NOMO-1 treated with dmso at 0.1 percent for 144 hours (cell line): ENCODE results near the gene CPS1.

ENCODE experiments used
- DNase-seq: peaks from one replicate; lab custom pipeline; 2025; ENCODE audit not compliant: unreplicated experiment; lab: John Stamatoyannopoulos, UW

Gene CPS1

DNA sequence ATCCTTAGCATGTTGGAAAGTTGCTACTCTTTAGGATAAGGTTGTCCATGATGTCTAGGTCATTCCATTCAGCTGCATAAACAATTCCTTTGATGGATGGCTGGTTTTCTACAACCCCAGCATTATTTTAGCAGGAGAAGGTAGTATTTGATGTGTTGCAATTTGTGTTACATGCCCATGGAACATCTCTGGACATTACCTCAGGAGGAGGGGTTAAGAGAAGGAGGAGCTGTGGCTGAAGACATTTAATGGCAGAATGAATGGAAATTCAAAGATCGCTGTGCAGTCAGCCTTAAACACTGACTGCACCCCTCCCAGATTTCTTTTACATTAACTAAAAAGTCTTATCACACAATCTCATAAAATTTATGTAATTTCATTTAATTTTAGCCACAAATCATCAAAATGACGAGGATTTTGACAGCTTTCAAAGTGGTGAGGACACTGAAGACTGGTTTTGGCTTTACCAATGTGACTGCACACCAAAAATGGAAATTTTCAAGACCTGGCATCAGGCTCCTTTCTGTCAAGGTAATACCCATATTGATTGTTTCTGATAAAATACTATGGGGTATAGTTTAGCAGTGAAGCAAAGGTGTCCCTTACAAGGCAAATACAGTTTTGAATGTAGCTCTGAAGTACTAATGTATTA lies at the start of gene CPS1:
CPS1 (plus strand) TSS at position 271 of the 652 bp plus-strand sequence; CDS start at position 406, 135 bp downstream.
- DNase-seq = no peak

- DNase-seq = no peak
Observed at GRCh38 chr2:210515911-210516310, 40.5 kb upstream of the CPS1 start.

DNA sequence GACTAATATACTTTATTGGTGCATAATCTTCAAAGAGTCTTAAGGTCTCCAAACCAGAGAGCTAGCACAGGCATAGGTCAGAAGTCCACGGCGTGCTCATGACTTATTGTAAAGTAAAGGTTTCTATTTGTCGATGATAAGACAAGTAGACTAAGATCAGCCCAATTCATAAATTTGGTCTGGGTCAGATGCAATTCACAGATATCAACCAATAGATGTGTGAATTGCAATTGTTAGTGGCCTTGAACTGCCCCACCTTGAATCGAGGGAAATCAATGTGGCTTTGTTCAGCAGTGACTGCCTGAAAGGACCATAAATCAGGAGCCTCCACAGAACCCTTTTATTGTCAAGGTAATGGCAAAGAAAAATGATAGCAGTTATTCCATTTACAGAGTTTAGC lies 39.1 kb upstream of the CPS1 start:
- DNase-seq = no peak

GRCh38 chr2:210519594-210519993 lies 36.8 kb upstream of the CPS1 start:
- DNase-seq = no peak

DNA sequence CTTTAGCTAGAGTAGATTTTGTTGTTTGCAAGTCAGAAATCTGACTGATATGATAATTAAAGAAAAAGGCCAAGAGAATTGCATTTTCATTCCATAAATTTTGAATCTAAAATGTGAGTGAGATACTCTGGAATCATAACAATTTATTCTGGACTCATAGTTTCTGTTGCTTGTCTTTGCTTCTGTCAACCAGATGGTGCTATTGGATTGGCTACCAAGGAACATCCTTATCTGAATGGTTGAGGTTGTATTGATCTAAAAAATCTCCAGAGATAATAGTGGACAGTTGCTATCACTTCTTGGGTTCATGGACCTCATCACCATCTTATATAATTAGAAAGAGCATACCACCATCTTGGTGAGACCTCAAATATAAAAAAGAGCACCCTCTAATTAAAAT lies 34.0 kb upstream of the CPS1 start:
- DNase-seq = no peak

GRCh38 chr2:210523650-210524289 lies 32.6 kb upstream of the CPS1 start:
- no peak for DNase-seq

GRCh38 chr2:210524533-210524932 lies 31.9 kb upstream of the CPS1 start:
- DNase-seq = no peak

DNA sequence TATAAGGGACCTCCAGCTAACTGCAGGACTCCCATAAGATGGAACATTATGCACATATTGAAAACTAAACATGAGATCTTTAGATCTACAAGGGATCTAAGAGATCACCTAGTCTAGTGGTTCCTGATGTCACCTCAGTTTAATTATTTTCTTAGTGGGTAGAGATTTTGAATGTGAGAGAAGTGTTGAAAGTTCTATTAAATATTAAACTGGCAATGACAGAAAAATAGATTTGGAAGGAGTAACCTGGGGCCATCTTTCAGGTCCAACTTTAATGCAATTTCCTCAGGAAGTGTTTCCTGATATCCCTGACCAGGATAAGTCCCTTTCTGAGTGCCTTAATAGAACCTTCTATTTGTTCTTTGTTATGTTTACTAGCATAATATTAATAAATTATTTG lies 29.1 kb upstream of the CPS1 start:
- no peak for DNase-seq

DNA sequence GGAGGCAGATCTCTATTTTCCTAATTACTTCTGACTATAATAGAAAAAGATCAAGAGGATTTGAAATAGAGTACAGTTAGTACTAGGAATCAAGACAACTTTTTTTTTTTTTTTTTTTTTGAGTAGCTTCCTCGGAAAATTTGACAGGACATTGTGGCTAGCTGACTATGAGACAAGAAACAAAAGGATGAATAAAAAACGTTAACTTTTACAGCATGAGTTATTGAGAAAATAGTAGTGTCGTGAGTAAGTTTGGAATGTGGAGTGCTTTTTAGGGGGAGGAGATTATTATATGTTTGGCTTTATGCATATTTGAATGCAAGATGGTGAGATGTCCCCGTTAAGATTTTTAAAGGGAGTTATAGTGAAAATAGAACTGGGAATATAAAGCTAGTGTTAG lies 27.7 kb upstream of the CPS1 start:
- DNase-seq = no peak

- DNase-seq = no peak
Observed at GRCh38 chr2:210531050-210531449, 25.3 kb upstream of the CPS1 start.

DNA sequence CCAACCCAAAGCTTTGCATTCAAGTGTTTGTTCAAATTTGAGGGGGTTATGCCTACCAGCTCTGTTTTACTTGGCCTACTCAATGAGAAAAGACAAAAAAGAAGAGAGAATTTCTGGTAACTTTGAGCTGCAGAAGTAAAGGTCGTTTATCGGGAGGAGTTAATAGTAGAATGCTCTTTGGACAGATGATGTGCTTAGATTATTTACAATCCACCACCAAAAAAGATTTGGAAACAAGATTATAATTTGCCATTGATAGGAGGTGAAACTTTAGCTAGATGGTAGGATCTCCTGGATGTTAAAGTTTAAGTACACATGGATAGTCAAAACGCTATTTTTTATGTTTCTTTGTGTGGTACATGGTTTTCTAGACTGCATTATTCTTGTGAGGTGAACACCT lies 24.9 kb upstream of the CPS1 start:
- no peak for DNase-seq

GRCh38 chr2:210533389-210533788 lies 23.0 kb upstream of the CPS1 start:
- no peak for DNase-seq

DNA sequence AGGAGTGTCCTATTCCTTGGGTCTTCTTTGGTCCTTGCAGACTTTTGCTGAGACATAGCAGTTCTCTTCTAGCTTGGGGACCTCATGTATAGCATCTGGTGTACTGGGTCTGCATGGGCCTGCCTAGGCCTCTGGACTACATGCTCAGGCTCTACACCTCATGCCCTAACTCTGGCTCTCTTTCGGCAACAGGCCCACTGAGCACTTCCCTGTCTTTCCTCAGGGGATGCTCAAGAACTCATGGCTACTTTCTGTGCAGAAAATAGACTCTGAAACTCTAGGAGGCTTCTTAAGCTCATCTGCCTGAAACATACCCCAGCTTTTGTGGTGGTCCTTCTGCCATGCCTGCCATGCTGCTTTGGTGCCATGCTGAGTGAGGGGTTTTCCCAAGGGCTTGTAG lies 21.5 kb upstream of the CPS1 start:
- DNase-seq = no peak

DNA sequence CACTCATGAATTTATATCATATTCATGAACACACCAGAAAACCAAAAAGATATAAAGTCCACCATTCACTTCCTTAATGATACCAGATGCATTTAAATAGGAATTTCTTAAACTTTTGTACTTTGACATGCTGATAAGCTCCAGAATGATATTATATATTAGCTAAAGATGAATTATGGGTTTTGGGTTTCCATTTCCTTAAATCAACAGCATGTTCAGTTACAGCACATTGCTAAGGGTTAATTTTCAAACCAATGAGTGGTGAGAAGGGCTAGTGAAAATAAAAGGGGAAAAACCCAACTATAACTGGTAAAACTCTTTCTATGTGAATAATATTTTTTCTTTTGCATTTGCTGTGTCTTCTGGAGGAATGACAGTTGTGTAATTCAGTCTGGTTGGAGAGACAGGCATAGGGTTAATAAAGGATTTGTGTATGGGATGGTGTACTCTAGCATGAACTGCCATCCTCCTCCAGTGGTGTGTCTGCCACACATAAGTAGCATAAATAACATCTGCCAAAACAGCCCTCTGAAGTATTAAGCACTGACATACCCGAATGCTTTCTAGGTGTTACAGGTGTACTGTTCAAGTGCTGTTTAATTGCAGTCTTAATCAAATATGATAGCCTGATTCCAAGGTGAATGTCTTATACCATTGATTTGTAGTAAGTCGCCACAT lies 19.3 kb upstream of the CPS1 start:
- no peak for DNase-seq

DNA sequence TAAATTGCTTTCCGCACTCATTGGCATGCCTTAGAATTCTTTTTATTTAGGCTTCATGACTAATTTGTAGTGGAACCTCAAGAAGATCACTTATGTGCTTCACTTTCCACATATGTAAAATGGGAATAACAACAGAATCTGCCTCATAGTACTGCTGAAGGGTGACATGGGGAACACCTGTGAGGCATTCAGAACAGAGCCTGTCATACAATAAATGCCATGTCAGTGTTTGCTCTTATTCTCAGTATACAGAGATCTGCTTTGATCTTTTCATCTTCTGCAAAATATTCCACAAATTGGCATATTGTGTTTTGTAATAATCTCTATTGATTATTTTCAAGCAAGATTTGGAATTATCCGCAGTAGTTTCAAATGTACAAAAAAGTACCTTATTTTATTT lies 17.4 kb upstream of the CPS1 start:
- no peak for DNase-seq

GRCh38 chr2:210539578-210540416 lies 16.6 kb upstream of the CPS1 start:
- no peak for DNase-seq

- no peak for DNase-seq
Observed at GRCh38 chr2:210540471-210540870, 15.9 kb upstream of the CPS1 start.

DNA sequence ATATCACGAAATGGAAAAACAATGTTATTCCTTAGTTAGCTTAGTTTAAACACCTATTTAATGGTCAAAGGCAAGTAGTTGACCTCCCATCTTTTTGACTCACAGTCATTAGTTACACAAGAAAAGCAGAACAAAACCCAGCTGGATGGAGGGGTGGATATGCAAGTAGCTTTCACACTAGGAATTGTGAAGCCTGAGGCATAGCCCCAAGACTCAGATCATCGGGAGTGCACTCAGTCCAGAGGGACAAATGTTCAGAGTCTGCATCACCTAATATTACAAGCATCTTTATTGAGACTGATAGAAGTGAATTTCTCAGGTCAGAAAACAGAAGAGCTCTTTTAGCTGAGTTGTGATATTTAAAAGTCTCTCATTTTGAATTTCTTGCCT lies 15.5 kb upstream of the CPS1 start:
- DNase-seq = no peak

DNA sequence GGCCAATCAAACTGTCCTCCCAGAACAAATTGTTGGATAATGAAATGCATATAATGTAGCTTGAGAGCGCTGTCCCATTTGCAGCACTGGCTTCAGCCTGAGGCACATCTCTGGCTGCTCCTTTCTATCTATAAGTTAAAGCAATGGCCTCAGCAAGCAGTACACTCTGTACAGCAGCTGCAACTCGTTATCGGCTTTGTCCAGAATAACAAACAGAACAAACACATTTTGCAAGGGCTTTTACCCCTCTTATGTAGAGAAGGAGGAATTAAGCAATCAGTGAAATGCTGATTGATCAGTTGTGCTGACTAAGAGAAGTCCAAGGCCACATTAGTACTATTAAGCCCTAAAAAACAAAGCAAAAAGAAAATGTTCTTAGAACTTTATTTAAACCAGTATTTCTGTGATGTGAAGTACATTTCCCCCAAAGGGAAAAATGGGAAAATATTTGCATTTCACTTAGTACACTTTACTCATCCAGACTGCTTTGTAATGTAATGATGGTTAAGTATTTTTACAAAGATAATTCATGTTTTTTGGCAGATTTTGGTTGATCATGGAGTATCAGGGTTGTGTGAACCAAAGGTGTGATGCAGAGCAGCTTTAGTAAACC lies 15.0 kb upstream of the CPS1 start:
- no peak for DNase-seq

- DNase-seq = no peak
Observed at GRCh38 chr2:210544007-210544590, 12.3 kb upstream of the CPS1 start.

DNA sequence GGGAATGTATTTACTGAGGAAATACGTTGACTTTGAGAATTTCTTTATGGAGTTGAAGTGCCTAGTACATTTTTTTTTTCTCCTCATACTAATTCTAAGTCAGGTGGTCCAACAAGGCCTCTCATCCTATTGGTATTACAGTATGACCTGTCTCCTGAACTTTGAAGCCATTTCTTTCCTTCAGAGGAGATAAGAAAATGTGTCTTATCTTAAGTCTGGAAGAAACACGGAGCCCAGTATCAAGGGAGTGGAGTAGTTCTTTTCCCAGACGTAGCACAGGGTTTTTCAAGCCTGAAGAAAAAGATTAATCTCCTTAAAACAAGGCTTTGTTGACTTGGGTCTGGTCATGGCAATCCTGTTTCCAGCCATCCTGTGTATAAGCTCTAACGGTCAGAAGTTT lies 11.6 kb upstream of the CPS1 start:
- DNase-seq = no peak
